ENCODE data around the gene STRN3. TPM values are rescaled to one million over a fixed set of nuclear protein-coding genes. Genes with fewer than 3 reads are reported as not detected.

The STRN3 gene
- total and polyA plus RNA-seq, 2 of the 8 experiments (the other 6 are each of a cell fraction or from before 2014, with no cell fraction given): 8.7 to 38.1 TPM

- no peaks in the 10 kb centered on the region for H3K79me2 ChIP-seq (ENCODE audit: control insufficient read depth in 1 of 2, insufficient read depth in 2 of 2, low read length in 2 of 2)
- H3K4me3 ChIP-seq (ENCODE audit: extremely low read depth in 1 of 4, insufficient read depth in 2 of 4, low read depth in 3 of 4, low read length in 4 of 4): no peak overlapping the region
- no peak overlapping the region for H3K18ac ChIP-seq (ENCODE audit: extremely low read depth, low read length)
- H3K9ac ChIP-seq (replicated peaks in 1 of 4; ENCODE audit: extremely low read depth in 1 of 4, low read depth in 3 of 4, low read length in 3 of 4): no peak overlapping the region
- no peaks in the 10 kb centered on the region for H3K4me1 ChIP-seq (replicated peaks in 1 of 4; ENCODE audit: control insufficient read depth in 3 of 4, insufficient read depth in 4 of 4, low read length in 3 of 4)
- no peak overlapping the region for H2BK5ac ChIP-seq (ENCODE audit: low read depth, low read length)
- H4K8ac ChIP-seq (ENCODE audit: extremely low read depth, insufficient read depth, low read length): no peak overlapping the region
- no peak overlapping the region for H2AFZ ChIP-seq (ENCODE audit: low read length)
- no peak overlapping the region for H4K5ac ChIP-seq (ENCODE audit: insufficient read length, low read depth, low read length)
- H3K23me2 ChIP-seq (ENCODE audit: low read depth, low read length): no peaks in the 10 kb centered on the region
- no peak overlapping the region for H3K27ac ChIP-seq (ENCODE audit: low read depth, low read length)
- no peak overlapping the region for H3K14ac ChIP-seq (ENCODE audit: insufficient read length)
- ChIA-PET POLR2A (ENCODE audit: partially characterized antibody) (no interaction called here), CTCF (ENCODE audit: partially characterized antibody) (no interaction called here)
- H2BK20ac ChIP-seq (ENCODE audit: low read length): no peak overlapping the region
- no peak overlapping the region for H3K56ac ChIP-seq (replicated peaks; ENCODE audit: insufficient read length, low read depth, low read length)
- no peak overlapping the region for H4K91ac ChIP-seq (replicated peaks; ENCODE audit: insufficient read length, low read length)
- no peak overlapping the region for H2BK120ac ChIP-seq (replicated peaks; ENCODE audit: low read depth, low read length)
- H2AK5ac ChIP-seq (ENCODE audit: low read depth, low read length): no peak overlapping the region
- no peak for DNase-seq (ENCODE audit: low read depth in 1 of 2, low spot score in 2 of 2)
- no peaks in the 10 kb centered on the region for H3K79me1 ChIP-seq (ENCODE audit: low read depth, low read length)
- H3K36me3 ChIP-seq (ENCODE audit: control insufficient read depth in 2 of 4, insufficient read depth in 4 of 4, low read length in 3 of 4): peaks cover 0 to 9% (median 0%) of the 10 kb centered on the region in 4 experiments; a peak in 2 of 8 replicates
- no peak for FAIRE-seq
- no peak overlapping the region for H2BK15ac ChIP-seq (ENCODE audit: low read length)
- H3K4ac ChIP-seq (replicated peaks; ENCODE audit: insufficient read length, low read depth, low read length): no peak overlapping the region
- no peaks in the 10 kb centered on the region for H3K9me3 ChIP-seq (ENCODE audit: insufficient read depth in 2 of 2, low read depth in 1 of 2, low read length in 1 of 2)
- WGBS, 2 experiments (ENCODE audit: extremely low coverage in 1 of 2, insufficient coverage in 1 of 2, insufficient read length in 1 of 2, insufficient replicate concordance in 2 of 2, low coverage in 1 of 2, low lambda C conversion rate in 2 of 2, missing lambda C conversion rate in 1 of 2): 66% methylated on average over 4 of the region's 4 CpGs; no CpG with 5 or more reads in 1 of the 2 experiments
- H3K27me3 ChIP-seq (replicated peaks in 1 of 4; ENCODE audit: control insufficient read depth in 3 of 4, extremely low read depth in 1 of 4, insufficient read depth in 3 of 4, low read length in 3 of 4): no peaks in the 10 kb centered on the region
- no peak overlapping the region for H3K23ac ChIP-seq (ENCODE audit: insufficient read length)
- no peak overlapping the region for H3K4me2 ChIP-seq (ENCODE audit: insufficient read depth in 1 of 2, low read depth in 2 of 2, low read length in 2 of 2)
- H4K20me1 ChIP-seq (replicated peaks in 1 of 2; ENCODE audit: control insufficient read depth in 1 of 2, insufficient read depth in 2 of 2, low read length in 2 of 2): no peaks in the 10 kb centered on the region
- H2BK12ac ChIP-seq (ENCODE audit: low read depth, low read length): no peak overlapping the region
- TF ChIP-seq GABPA (IDR thresholded peaks at IDR 0.05; ENCODE audit: borderline replicate concordance, insufficient read depth, low read length) (no peak), RNF2 (IDR thresholded peaks at IDR 0.05; ENCODE audit: borderline replicate concordance, low read depth, low read length, missing control alignments, poor library complexity, severe bottlenecking) (no peak), POLR2A (IDR thresholded peaks at IDR 0.05; ENCODE audit: control extremely low read depth in 1 of 2, low read depth in 2 of 2, low read length in 2 of 2) (no peak), RAD21 (IDR thresholded peaks at IDR 0.05 in 1 of 2, conservative IDR thresholded peaks at IDR 0.05 in 1 of 2; ENCODE audit: low read depth in 2 of 2, low read length in 2 of 2) (no peak), POLR2AphosphoS5 (IDR thresholded peaks at IDR 0.05; ENCODE audit: low read depth, low read length) (no peak), HDAC6 (IDR thresholded peaks at IDR 0.05; ENCODE audit: low read depth, low read length) (no peak), CREB1 (IDR thresholded peaks at IDR 0.05) (no peak)
Measured at GRCh38 chr14:30889244-30889594, 137.0 kb downstream of the STRN3 start.

All from H1 (cell line).